Suprapubic skin (tissue), 4 donors: Measurements from ENCODE around the gene ITGA6. TPM values are rescaled to one million over a fixed set of nuclear protein-coding genes. Genes with fewer than 3 reads are reported as not detected.

ENCODE experiments used
- DNase-seq, 2 donors: peaks; one replicate each; pipeline ENCODE4 v3.0.0-alpha.2; 2019; ENCODE audit warnings: low spot score in 2 of 2
- H3K27ac ChIP-seq: fragments of 200-600 bp; sonication (generic); one replicate; pipeline ENCODE4 v1.5.1; 2019
- H3K27me3 ChIP-seq: fragments of 200-600 bp; sonication (generic); one replicate; pipeline ENCODE4 v1.5.1; 2019
- H3K36me3 ChIP-seq: fragments of 200-600 bp; sonication (generic); one replicate; pipeline ENCODE4 v1.5.1; 2019
- H3K4me1 ChIP-seq: fragments of 200-600 bp; sonication (generic); one replicate; pipeline ENCODE4 v1.5.1; 2019
- H3K4me3 ChIP-seq: fragments of 200-600 bp; sonication (generic); one replicate; pipeline ENCODE4 v1.5.1; 2019; ENCODE audit warnings: mild to moderate bottlenecking
- H3K9me3 ChIP-seq: fragments of 200-600 bp; sonication (generic); one replicate; pipeline ENCODE4 v1.5.1; 2019
- EP300 ChIP-seq: sonication (generic); formaldehyde crosslinking; IDR thresholded peaks from one replicate; pipeline ENCODE4 v1.6.1; 2017; ENCODE audit warnings: antibody characterized with exemption
- POLR2A ChIP-seq, 2 donors: fragments of 450-650 bp; IDR thresholded peaks; one replicate each; pipeline ENCODE4 v1.6.1; 2017; ENCODE audit warnings: antibody characterized with exemption in 2 of 2, mild to moderate bottlenecking in 2 of 2, moderate library complexity in 2 of 2
- POLR2AphosphoS5 ChIP-seq, 3 donors: sonication (generic); formaldehyde crosslinking; IDR thresholded peaks; one replicate each; pipeline ENCODE4 v1.6.1; 2017; ENCODE audit warnings: antibody characterized with exemption in 3 of 3
- WGBS: methylation state at CpG from one replicate; pipeline ENCODE4 v1.1.5; 2018; 5-methylcytosine and 5-hydroxymethylcytosine counted together
- total RNA-seq, 4 donors: library from RNA; depleted of rRNA; stranded (reverse); fragments of >200 nt; gene quantifications; one replicate each; pipeline ENCODE4 v1.1.0, GENCODE V29; 2016
- TF ChIP-seq, protein P1 (sequence below), 2 donors: fragments of 200-600 bp in 1 of 2; fragments of 450-650 bp in 1 of 2; sonication (generic) in 1 of 2; IDR thresholded peaks; one replicate each; pipeline ENCODE4 v1.5.1; 2016 to 2019; ENCODE audit warnings: antibody characterized with exemption in 2 of 2, mild to moderate bottlenecking in 1 of 2, moderate library complexity in 1 of 2

The ITGA6 gene
- total RNA-seq, 4 donors from 2014 or later = 89.6 to 204 (median 161) TPM

DNA sequence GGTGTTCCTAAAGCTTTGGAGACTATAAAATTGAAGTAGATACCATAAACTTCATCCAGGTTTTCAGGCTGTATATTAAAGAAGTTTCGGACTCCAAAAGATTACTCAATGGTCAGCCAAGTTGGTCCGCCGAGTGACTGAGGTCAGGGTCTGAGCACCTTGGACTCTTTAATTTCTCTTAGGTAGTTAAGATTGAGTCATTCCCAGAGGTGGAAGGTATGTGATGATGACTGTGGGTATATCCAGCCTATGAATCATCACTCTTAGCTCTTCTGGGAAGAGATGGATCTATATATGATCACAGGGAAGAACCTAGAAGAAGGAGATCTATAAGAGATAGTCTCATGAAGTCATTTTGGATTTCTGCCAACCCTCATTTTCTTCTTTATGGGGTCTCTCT is 3.3 kb downstream of the ITGA6 start:
- DNase-seq = peak in 1 of 2 donors; percentile 50
- Histone ChIP-seq H3K27ac (peak overlapping the region; percentile 1), H3K4me1 (peaks cover 69% of the 10 kb centered on the region), H3K9me3 (no peaks in the 10 kb centered on the region), H3K27me3 (no peaks in the 10 kb centered on the region), H3K36me3 (no peaks in the 10 kb centered on the region), H3K4me3 (peak overlapping the region; percentile 71)
- WGBS = 58% methylated on average over 3 of the region's 3 CpGs
- no peak for TF ChIP-seq POLR2AphosphoS5 (IDR thresholded peaks at IDR 0.05)

DNA sequence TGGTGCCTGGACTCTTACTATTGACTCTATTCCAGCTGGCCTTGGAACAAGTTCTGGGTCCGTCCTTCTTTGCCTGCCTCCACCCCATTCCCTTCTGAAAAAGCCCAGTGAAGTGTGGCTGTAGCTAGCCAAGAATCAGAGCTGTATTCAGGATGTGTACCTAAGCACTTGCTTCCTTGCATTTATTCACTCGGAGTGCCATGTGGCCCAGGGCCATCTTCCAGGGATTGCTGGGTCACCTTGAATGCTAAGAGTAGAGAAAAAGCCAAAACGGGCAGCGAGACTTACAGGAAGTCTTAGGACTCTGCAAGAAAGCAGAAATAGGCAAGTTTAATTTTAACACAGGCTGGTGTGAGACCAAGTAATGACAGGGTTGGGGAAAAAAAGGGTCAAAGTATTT is 4.1 kb downstream of the ITGA6 start:
- no peak for TF ChIP-seq POLR2AphosphoS5 (IDR thresholded peaks at IDR 0.05)
- TF ChIP-seq, protein P1, sequence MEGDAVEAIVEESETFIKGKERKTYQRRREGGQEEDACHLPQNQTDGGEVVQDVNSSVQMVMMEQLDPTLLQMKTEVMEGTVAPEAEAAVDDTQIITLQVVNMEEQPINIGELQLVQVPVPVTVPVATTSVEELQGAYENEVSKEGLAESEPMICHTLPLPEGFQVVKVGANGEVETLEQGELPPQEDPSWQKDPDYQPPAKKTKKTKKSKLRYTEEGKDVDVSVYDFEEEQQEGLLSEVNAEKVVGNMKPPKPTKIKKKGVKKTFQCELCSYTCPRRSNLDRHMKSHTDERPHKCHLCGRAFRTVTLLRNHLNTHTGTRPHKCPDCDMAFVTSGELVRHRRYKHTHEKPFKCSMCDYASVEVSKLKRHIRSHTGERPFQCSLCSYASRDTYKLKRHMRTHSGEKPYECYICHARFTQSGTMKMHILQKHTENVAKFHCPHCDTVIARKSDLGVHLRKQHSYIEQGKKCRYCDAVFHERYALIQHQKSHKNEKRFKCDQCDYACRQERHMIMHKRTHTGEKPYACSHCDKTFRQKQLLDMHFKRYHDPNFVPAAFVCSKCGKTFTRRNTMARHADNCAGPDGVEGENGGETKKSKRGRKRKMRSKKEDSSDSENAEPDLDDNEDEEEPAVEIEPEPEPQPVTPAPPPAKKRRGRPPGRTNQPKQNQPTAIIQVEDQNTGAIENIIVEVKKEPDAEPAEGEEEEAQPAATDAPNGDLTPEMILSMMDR (IDR thresholded peaks at IDR 0.05) = no peak
- no peak for TF ChIP-seq POLR2A (IDR thresholded peaks at IDR 0.05)
- TF ChIP-seq EP300 = no peak
- DNase-seq = no peak
- no peaks in the 10 kb centered on the region for H3K9me3 ChIP-seq
- H3K4me1 ChIP-seq = peaks cover 77% of the 10 kb centered on the region
- peak overlapping the region; percentile 71 for H3K4me3 ChIP-seq
- 33% methylated on average over 4 of the region's 4 CpGs for WGBS
- H3K27me3 ChIP-seq = no peaks in the 10 kb centered on the region
- no peaks in the 10 kb centered on the region for H3K36me3 ChIP-seq
- H3K27ac ChIP-seq = peak overlapping the region; percentile 51

DNA sequence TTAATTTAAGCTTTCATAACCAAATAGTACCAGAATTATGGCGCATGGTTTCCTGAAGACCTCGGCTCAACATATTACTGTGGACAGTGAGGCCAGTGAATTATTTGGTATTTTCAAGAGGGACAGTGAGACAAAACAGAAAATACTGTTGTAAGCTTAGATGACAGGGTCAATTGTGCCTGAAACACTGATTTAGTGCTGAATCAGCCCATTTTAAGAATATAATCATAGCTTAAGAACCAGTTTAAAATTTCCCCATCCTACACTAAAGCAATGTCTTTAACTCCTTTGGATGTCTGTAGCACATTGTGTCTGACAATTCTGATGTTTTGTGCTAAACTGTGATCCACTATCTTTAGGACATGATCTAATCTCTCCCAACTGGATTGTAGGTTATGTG is 4.6 kb downstream of the ITGA6 start:
- no peaks in the 10 kb centered on the region for H3K9me3 ChIP-seq
- H3K4me1 ChIP-seq = peaks cover 78% of the 10 kb centered on the region
- DNase-seq = no peak
- no peaks in the 10 kb centered on the region for H3K27me3 ChIP-seq
- 84% methylated on average over 2 of the region's 2 CpGs for WGBS
- TF ChIP-seq, protein P1 (IDR thresholded peaks at IDR 0.05) = no peak
- TF ChIP-seq POLR2AphosphoS5 (IDR thresholded peaks at IDR 0.05) (no peak), EP300 (no peak), POLR2A (IDR thresholded peaks at IDR 0.05) (no peak)
- H3K36me3 ChIP-seq = no peaks in the 10 kb centered on the region
- H3K27ac ChIP-seq = peak overlapping the region; percentile 51
- H3K4me3 ChIP-seq = peak overlapping the region; percentile 71

DNA sequence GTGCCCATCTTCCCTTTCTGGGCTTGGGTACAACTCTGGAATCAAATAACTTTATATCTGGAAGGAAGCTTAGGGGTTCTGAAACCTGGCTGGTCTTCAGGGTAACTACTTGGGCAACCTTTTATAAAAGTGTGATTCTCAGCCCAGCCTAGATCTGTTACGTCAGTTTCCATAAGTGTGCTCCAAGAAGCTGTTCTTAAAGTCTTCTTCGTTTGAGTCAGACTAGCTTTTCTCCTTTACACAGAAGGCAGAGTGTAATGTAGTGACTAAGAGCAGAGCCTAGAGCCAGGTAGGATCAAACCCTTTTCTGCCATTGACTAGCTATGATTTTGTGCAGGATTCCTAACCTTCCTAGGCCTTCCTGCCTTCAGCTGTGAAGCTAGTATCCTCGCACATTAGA is 5.8 kb downstream of the ITGA6 start:
- H3K9me3 ChIP-seq = no peaks in the 10 kb centered on the region
- peak overlapping the region; percentile 51 for H3K27ac ChIP-seq
- 55% methylated on average over 3 of the region's 3 CpGs for WGBS
- no peak for DNase-seq
- H3K27me3 ChIP-seq = no peaks in the 10 kb centered on the region
- TF ChIP-seq POLR2A (IDR thresholded peaks at IDR 0.05) = no peak
- TF ChIP-seq EP300 = no peak
- TF ChIP-seq, protein P1 (IDR thresholded peaks at IDR 0.05) = no peak
- no peak for TF ChIP-seq POLR2AphosphoS5 (IDR thresholded peaks at IDR 0.05)
- H3K4me1 ChIP-seq = peaks cover 82% of the 10 kb centered on the region
- peak overlapping the region; percentile 16 for H3K4me3 ChIP-seq
- H3K36me3 ChIP-seq = no peaks in the 10 kb centered on the region

DNA sequence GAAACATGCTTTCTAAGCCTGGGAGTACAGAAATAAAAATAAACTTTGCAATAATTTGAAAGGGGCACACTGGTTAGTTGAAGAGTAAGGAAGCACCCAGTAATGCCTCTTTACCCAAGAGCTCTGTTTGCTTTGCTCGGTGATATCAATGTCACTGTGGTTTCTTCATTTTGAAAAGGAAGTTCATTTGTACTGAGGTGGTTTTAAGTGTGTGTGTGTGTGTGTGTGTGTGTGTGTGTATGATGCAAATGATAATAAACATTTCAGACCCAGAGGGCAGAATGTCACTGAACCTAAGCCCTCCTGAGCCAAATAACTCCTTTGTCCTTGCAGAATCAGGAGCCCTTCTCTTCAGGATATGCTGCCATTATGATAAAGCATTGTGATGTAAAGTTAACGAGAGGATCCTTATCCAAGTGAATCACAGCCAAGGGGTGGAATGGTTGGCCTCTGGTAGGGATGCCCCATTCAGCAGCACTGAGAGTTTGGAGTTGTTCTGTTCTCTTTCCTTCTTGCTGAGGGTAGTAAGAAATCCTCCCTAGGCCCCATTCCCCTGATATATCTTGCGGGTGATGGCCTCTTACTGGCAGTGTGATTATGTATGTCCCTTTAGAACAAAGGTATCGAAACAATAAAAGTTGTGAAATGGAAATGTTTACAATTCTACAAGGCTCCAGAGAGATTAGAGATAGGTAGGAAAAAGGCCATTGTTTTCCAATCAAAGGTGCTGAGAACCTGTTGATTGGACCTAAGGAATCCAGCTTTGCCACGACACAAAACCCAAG is 7.6 kb downstream of the ITGA6 start:
- H3K4me3 ChIP-seq = no peak overlapping the region
- TF ChIP-seq EP300 (no peak), POLR2A (IDR thresholded peaks at IDR 0.05) (no peak), POLR2AphosphoS5 (IDR thresholded peaks at IDR 0.05) (no peak)
- TF ChIP-seq, protein P1 (IDR thresholded peaks at IDR 0.05) = no peak
- 73% methylated on average over 5 of the region's 5 CpGs for WGBS
- H3K9me3 ChIP-seq = no peaks in the 10 kb centered on the region
- no peak for DNase-seq
- no peak overlapping the region for H3K27ac ChIP-seq
- H3K4me1 ChIP-seq = peaks cover 82% of the 10 kb centered on the region
- no peaks in the 10 kb centered on the region for H3K27me3 ChIP-seq
- H3K36me3 ChIP-seq = no peaks in the 10 kb centered on the region
